EL (cell line): ENCODE measurements around the gene APBB1IP.

Source experiments
- DNase-seq: peaks from one replicate; pipeline ENCODE4 v3.0.0-alpha.2; 2016

APBB1IP gene

DNA sequence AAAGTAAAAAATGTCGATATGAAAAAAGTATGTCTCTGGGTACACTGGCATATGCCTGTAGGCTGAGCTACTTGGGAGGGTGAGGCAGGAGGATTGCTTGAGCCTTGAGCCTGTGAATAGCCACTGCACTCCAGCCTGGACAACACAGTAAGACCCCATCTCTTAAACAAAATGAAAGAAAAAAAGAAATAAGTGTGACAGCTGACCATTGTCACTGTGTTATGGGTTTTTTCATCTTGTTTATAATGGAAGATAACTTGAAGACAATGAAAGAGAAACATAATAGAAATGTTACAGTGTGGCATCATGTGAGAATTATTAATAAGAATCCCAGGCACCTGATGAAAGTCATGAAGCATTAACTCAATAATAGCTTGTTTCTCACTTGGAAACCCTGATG, 75.0 kb downstream of the APBB1IP start:
- DNase-seq = no peak

DNA sequence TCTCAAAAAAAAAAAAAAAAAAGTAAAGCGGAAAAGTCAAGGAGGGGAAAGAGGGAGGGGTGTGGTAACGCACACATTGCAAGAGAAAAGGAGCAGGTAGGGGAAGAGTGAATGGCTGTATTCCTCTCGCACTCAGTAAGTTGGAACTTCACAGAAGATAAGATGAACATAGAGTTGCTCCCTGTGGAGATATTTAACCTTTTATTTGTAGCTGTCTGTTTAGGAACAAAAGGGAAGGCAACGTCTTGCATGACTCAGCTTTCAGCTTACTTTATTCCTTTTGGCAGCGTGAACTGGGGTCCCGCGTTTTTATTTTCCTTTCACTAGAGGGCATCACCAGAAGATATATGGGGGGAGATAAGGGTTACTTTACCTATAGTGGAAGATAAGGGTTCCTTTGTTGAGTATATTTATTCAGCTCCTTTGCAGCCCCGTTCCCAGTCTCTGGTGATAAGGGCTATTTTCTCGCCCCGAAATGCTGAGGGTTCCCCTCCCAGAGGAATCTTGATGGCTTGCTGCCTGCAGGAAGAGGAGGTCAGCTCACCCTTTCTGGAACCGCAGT, 78.5 kb downstream of the APBB1IP start:
- no peak for DNase-seq

DNA sequence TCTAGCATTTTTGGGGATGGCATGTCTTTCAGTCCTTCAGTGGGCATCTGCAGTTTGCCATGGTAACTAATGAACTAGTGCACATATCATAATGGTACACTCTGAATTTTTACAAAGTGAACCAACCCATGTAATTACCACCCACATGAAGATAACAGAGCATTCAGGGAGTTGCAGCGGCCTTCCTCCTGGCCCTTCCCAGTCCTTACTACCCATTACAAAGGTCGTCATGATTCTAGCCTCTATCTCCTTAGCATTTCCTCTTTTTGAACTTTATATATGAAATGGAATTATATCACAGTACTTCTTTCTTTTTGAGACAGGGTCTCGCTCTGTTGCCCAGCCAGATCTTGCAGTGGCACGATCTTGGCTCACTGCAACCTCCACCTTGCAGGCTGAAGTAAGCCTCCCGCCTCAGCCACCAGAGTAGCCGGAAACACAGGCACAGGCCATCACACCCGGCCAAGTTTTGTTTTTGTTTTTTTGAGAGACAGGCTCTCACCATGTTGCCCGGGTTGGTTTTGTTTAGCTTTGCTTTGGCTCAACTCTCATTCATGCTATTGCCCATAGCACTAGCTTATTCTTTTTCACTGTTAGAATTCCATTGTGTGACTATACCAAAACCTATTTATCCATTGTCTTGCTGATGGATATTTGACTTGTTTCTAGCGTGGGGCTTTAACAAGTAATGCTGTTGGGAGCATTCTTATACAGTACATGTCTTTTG, 79.2 kb downstream of the APBB1IP start:
- DNase-seq = no peak

DNA sequence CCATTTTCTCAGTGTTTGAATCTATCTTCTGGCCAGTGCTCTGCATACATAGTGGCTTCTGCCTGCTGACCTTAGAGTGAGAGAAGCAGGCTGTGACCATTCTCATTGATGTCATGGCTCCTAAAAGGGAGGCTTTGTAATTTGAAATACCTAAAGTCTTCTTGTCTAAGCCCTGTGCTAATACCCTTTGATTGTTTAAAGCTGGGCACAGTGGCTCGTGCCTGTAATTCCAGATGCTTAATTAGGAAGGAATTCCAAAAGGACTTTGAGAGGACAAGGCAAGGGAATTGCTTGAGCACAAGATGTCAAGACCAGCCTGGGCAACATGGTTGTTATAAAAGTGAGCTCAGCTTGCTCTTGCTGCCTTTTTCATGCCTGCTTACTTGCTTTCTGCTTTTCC, 81.7 kb downstream of the APBB1IP start:
- DNase-seq = no peak

DNA sequence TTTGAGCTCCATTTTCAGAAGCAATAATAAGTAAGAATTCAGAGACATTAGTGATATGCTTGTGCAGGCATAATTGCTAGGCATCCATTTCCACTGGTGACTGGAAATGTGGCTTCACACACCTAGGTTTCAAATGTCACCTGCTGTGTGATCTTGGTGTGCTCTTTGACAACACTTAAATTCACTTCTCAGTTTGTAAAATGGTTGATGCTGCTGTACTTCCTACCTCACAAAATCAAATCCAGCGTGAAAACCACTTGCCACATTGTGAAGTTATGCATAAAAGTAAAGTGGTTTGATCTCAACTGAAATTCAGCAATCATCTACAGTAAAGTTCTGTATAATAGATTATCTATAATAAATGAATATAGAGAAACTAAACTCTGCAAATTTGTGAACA, 82.4 kb downstream of the APBB1IP start:
- DNase-seq = no peak

DNA sequence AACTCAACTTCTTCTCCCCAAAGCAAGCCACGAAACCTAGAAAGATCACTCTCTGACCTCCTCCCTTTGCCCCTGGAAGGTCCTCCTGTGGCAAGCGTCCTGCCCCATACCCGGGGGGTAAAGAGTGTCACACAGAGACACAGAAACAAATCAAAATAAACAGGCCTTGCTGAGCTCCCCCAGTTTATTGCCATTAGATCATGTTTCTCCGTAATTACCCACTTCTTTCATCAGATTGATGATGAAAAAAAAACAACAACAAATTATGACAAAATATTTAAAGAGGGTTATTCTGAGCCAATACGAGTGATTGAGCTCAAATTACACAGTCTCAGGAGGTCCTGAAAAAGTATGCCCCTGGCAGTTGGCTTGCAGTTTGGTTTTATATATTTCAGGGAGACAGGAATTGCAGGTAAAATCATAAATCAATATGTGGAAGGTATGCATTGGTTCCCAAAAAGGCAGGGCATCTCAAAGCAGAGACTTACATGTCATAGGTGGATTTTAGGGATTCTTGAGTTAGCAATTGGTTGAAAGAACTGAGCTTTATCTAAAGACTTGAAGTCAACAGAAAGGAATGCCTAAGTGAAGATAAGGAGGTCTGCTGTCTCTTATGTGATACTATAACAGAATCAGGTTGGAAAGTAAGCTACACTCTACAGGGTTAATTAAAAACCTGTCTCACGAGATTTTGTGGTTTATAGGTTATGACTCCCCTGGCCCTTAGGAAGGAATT, 86.2 kb downstream of the APBB1IP start:
- no peak for DNase-seq

DNA sequence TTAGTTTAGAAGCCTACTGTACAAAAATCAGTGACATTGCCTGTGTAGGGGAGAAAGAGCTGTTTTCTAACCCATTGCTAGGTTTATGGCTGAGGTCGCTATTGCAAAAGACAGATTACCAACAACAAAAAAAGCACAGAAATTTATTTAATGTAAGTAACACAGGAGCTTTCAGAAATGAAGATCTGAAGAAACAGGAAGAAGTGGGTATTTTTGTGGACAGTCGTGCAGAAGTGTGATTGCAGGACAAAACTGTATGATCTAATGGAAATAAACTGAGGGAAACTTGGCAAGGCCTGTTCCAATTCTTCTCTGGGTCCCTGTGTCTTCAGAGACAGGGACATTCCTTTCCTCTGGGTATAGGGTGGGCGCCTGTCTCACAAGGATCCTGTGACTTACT, 87.4 kb downstream of the APBB1IP start:
- DNase-seq = no peak

DNA sequence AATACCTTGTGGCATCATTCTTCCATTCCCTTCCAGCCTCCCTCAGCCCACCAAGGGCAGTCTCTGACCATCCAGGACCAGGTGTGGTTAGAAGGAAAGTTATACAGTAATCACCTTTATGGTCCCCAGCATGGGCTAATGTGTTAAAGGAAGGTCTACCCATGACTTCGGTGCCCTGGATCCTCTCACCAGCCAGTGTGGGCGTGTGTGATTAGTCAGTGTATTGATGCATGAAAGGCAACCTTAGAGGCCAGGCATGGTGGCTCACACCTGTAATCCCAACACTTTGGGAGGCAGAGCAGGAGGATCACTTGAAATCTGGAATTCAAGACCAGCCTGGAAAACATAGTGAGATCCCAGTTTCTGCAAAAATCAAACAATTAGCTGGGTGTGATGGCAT, 88.9 kb downstream of the APBB1IP start:
- DNase-seq = no peak

DNA sequence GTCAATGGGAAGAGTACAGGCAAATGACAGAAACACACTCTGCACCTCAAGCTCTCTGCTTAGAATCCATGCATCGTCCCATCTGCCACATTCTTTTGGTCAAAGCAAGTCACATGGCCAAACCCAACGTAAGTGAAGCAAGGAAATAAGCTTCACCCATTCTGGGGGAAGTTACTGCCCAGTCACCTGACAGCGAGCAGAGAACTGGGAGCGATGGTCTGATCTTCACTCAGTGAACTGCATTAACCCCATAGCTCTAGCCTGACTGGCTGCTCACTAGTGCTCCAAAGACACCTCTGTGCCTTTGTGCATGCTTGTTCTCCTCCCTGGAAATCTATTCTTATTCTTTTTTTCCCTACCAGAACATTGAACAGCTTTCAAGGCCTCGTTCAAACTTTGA, 89.9 kb downstream of the APBB1IP start:
- no peak for DNase-seq

DNA sequence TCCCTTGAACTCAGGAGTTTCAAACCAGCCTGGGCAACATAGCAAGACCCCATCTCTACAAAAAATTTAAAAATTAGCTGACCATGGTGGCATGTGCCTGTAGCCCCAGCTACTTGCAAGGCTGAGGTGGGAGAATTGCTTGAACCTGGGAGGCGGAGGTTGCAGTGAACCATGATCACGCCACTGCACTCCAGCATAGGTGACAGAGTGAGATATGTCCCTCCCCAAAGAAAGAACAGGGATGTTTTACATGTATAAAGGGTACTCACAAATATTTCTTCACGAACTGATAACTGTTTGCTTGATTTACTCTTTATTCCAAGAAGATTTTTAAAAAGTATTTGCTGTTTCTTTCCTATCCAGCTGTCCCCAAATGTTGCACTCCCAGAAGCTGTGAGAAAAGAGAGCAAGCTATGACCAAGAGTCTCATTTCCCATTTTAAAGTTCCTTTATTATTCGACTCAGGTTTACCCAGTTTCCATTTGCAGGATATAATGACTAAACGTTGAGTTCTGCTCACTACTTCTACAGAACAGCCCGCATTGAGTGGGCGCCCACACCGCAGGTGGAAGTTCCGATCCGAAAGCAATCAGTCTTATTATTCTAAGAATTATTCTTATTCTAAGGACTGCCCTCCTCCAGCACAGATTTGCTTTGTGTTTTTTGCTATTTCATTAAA, 90.7 kb downstream of the APBB1IP start:
- DNase-seq = no peak

DNA sequence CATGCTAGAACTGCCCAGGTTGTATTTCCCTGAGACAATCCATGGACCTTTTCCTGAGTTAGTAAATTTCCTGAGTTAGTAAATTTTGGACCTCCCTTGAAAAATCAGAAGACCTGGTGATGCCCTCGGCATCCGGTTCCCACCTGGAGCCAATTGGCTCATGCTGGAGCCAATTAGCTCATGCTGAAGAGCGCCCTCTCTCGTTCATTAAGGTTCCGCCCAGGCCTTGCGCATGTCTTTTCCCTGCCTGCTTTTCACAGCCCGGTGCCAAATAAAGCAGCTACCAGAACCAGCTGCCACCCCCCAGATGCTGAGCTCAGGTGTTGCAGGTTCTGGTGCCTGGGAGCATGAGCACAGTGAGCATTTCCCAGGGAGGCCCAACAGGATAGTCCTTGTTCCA, 96.2 kb downstream of the APBB1IP start:
- no peak for DNase-seq

DNA sequence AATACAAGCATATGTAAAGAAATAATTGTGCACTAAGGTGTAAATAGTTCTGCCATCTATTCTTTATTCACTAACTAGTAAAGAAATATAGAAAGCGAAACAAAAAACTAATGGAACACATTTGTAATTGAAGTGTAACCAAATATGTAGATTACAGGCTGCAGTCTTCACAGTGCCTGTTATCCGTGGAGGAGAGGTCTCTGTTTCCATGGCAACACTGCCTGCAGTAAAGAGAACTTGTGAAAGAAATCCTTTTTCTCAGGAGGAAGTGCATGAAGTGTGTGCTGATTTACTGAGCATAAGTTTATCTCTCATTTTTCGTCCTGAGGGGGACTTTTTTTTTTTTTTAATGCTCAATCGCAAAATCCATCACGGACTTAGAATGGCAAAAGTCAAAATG, 102.5 kb downstream of the APBB1IP start:
- no peak for DNase-seq

DNA sequence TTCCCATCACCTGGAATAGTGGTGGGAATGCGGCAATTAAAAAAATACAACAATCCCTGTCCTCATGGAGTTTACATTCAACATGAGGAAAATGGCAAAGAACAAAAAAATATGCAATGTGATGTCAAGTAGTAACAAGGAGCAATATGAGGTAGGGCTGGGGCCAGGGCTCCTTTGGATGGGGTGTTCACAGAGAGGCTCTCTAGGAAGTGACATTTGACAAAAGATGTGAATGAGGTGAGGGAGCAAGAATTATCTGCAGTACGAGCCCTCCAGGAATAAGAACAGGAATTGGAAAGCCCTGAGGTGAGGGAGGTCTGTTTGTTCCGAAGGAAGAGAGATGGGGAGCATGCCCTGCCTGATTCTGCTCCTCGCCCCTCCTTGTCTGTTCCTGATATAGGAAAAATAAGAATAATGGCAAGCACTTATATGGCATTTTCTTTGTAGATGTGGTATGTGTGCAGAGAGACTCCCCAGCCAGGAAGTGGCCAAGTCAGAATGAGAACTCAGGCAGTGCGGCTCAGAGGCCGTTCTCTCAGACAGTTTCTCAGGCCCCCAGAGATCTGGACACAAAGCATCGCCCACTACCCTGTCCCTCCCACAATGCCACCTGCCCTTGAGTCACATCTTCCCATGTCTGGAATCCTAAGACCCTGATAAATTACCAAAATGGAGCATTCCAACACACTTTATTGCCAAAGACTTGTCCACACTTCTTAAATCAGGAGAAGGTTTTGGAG, 105.6 kb downstream of the APBB1IP start:
- DNase-seq = no peak

DNA sequence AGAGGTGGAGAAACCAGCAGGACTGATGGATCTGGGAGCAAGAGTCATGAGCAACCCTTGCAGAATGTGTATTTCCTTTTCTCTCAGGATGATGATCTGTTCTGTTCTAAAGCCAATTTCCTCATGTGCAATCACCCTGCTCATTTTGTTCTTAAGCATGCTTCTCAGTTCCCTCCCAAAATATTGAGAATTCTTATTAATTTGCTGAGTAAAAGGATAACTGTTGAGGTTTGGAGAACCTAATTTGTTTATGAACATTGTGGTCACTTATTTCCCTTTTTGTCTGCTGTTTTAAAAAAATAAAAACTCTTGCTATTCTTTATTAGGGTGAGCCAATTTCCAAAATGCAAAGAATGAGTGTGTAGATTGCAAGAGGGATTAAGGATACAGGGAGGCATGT, 106.8 kb downstream of the APBB1IP start:
- peak; percentile 8 for DNase-seq

DNA sequence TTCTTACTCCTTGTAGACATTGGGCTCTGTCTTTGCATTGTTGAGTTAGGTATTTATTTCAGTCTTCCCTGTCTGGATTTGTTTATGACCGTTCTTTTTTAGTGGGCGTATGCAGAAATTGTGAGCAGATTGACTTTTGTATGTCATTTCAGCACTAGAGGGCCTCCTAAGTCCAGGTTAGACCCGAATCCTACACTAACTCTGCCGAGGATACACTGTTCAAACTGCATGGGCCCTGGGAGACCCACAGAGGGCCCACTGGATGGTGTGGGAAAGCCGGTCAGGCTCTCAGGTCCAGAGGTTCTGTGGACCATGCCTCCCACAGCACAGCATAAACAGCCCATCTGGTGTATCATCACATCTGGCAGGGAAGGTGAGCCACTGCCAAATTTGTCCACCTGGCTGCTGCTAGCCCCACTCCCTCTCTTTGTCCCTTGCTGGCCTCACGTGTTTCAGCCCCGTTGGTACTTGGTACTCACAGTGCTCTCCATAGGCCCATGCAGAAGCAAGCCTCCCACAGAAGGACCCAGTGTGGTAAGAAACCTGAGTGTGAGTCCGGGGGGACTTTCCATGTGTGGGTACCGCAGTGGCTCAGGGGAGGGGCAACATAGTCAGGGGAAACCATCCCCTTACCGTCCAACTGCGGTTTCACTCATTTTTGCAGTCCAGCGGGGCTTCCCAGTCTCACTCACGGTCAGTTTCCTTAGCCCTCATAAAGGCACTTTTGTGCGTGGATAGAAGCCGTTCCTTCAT, 112.8 kb downstream of the APBB1IP start:
- DNase-seq = no peak

DNA sequence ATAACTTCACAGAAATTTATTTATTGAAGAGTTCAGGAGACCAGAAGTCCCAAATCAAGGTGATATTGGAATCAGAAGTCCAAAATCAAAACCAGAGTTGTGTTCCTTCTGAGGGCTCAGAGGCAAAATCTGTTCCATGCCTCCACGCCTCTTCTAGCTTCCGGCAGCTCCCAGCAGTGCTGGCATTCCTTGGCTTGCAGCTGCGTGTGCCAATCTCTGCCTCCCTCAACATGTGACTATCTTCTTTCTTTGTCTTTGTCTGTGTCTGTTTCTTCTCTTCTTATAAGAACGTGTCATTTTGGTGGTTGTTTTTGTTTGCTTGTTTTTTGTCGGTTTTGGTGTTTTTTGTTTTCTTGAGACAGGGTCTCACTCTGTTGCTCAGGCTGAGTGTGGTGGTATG, 116.1 kb downstream of the APBB1IP start:
- DNase-seq = no peak

DNA sequence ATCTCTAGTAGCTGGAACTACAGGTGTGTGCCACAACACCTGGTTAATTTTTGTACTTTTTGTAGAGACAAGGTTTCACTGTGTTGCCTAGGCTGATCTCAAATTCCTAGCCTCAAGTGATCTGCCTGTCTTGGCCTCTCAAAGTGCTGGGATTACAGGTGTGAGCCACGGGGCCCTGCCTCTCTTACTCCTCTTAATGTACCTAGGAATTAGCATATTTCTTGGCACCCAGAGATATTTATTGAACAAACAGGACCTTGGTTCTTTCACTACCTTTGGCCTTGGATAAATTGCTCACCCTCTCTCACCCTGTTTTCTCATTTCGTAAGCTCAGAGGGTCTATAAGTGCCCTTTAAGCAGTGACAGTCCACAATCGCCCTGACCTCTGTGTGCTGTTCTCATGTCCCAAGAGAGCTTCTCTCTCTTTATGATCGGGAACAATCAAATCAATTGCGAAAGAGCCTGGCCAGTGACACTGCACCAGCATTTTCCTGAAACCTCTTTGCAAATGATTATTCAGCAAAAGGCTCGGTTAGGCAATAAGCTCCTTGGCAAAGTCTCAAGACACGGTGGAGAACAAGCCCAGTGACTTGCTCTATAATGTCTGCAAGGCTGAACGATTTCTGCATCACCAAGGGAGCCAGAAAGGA, 117.7 kb downstream of the APBB1IP start:
- peak; percentile 64 for DNase-seq

DNA sequence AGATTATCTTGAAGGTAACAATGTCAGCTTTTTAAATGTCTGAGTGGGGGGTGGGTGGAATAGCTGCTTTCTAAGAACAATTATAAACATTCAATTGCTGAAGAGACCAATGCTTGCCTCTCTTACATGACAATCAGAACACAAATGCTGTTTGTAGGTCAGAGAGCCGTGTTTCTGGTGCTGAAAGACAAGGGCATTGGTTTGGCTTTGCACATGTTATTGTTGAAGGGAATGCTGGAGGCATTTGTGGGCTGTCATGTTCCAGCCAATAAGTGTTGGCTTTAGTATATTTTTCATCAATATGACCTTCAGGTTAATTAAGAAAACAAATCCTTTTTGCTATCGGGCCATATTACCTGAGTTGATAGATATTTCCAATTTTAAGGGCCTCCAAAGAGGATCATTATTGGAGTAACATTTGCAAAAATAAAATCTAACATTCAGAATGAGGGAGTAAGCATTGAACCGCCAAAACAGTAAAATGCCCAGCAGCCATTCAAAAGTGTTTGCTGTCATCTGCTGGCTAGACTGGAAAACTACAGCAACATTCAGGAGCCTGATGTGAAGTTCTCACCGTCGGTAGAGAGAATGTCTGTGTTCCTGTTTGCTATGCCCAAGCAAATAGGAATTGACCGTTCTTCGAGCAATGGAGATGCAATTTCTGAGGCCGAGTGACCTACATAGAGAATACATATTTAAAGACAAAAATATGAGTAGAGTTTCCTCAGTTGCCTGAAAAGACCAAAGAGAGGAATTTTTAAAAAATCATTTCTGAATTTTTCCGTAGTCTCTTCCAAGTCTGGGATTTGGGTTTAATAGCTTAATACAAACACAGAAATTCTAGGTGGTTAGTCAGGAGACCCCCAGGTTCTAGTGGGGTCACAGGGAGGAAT, 118.9 kb downstream of the APBB1IP start:
- DNase-seq = peak; percentile 71

DNA sequence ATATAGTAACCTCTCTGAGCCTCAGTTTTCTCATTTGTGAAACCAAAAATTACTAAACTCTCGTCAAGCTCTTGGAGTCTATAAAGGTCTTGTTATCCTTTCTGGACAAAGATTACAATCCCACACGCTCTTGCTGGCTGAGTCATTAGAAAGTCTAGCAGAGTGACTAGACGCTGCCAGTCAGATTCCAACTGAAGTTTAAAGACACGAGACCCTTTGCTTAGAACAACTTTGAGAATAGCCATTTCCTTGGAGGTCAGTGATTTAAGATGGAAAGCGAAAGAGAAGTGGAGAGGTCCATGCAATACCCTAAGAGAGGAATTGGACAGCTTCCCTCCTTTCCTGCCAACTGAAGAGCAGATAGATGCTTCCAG, 119.5 kb downstream of the APBB1IP start:
- DNase-seq = peak; percentile 78

DNA sequence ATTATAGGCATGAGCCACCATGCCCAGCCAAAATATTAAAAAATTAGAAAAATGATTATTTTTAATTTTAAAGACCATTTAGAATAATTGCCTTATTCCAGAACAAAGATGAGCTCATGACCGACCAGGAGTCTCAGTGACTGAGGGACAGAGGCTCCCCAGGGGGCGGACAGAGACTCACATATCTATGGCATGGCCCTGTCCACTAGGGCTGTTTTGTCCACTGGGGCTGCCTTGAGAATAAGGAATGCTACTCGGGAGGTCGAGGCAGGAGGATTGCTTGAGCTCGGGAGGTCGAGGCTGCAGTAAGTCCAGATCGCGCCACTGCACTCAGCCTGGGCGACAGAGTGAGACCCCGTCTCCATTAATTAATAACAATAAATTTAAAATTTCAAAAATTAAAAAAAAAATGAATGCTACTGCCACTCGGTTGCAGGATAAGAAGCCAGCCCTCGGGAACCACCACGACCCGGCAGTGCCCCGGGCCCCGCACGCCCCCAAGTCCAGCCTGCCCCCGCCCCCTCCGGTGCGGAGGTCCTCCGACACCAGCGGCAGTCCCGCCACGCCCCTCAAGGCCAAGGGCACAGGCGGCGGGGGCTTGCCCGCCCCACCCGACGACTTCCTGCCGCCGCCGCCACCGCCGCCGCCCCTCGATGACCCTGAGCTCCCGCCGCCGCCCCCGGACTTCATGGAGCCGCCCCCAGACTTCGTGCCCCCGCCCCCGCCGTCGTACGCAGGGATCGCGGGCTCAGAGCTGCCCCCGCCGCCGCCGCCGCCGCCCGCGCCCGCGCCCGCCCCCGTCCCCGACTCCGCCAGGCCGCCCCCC, 128.6 kb downstream of the APBB1IP start:
- no peak for DNase-seq
